HepG2 (cell line): ENCODE measurements around the gene SARNP. TPM values are rescaled to one million over a fixed set of nuclear protein-coding genes. Genes with fewer than 3 reads are reported as not detected.

Experiments used
- ATAC-seq: fragments of 200-7000 bp; cut with Tn5 transposase; 3 replicates; pipeline ENCODE4 v1.9.1; 2020; ENCODE audit warnings: mild to moderate bottlenecking, moderate library complexity
- BruUV-seq: library from RNA; stranded (reverse); fragments of 400-500 nt; replicated peaks from 2 replicates; lab custom pipeline; 2021; lab: Mats Ljungman, UMichigan
- CTCF ChIA-PET: fragments of 300-600 bp; formaldehyde crosslinking; extraction: SDS; loops from one replicate; lab custom pipeline; 2021; ENCODE audit warnings: low total read pairs, inconsistent platforms, low intra/inter-chr PET ratio; lab: Yijun Ruan, JAX
- POLR2A ChIA-PET: fragments of 350-600 bp; sonication (Branson Sonifier 250); formaldehyde crosslinking; loops from one replicate; lab custom pipeline; 2020; ENCODE audit warnings: antibody characterized with exemption, inconsistent platforms; lab: Yijun Ruan, JAX
- DNase-seq: peaks from one replicate; pipeline ENCODE4 v3.0.0-alpha.2; 2015; ENCODE audit warnings: low spot score
- FAIRE-seq: peaks from 3 replicates; lab custom pipeline; 2011; peaks lifted over from hg19 to GRCh38; lab: Jason Lieb, UNC
- H2AFZ ChIP-seq: one replicate; pipeline ENCODE4 v1.6.1; 2011; ENCODE audit warnings: low read length, inconsistent platforms
- H3K27ac ChIP-seq: fragments of 300-600 bp; 3 replicates; pipeline ENCODE4 v1.8.0; 2011; ENCODE audit warnings: mixed run types, mild to moderate bottlenecking, mixed read lengths, low read length, inconsistent platforms; ENCODE audit not compliant: insufficient read depth; ENCODE audit errors: extremely low read length
- H3K27me3 ChIP-seq, 2 experiments: fragments of 200-600 bp in 1 of 2; 2 replicates in 1 of 2; 3 replicates in 1 of 2; pipeline versions ENCODE4 v1.6.0 to v1.8.0; 2011; ENCODE audit warnings: low read length in 2 of 2, mild to moderate bottlenecking in 2 of 2, moderate library complexity in 2 of 2, inconsistent platforms in 1 of 2; ENCODE audit not compliant: insufficient read depth in 2 of 2, control insufficient read depth in 1 of 2
- H3K36me3 ChIP-seq, 2 experiments: fragments of 200-600 bp in 1 of 2; replicated peaks in 1 of 2; 2 replicates in 1 of 2; 3 replicates in 1 of 2; pipeline versions ENCODE4 v1.5.1 to v1.8.0; 2011; ENCODE audit warnings: low read length in 2 of 2, inconsistent platforms in 1 of 2; ENCODE audit not compliant: insufficient read depth in 2 of 2, control insufficient read depth in 1 of 2
- H3K4me1 ChIP-seq: 2 replicates; pipeline ENCODE4 v1.5.1; 2012; ENCODE audit warnings: low read length, inconsistent platforms; ENCODE audit not compliant: insufficient read depth
- H3K4me2 ChIP-seq: 2 replicates; pipeline ENCODE4 v1.6.0; 2011; ENCODE audit warnings: low read depth, low read length, inconsistent platforms
- H3K4me3 ChIP-seq, 3 experiments: fragments of 200-600 bp in 1 of 3; sonication (generic), shearing (Covaris generic) in 1 of 3; replicated peaks in 1 of 3; 2 replicates each; pipeline ENCODE4 v1.5.1; 2011 to 2016; ENCODE audit warnings: low read length in 3 of 3, inconsistent platforms in 2 of 3, low read depth in 2 of 3, mild to moderate bottlenecking in 2 of 3, control low read depth in 1 of 3, mixed read lengths in 1 of 3; ENCODE audit not compliant: insufficient read depth in 1 of 3
- H3K79me2 ChIP-seq: one replicate; pipeline ENCODE4 v1.6.1; 2011; ENCODE audit warnings: low read length, inconsistent platforms; ENCODE audit not compliant: insufficient read depth
- H3K9ac ChIP-seq: 2 replicates; pipeline ENCODE4 v1.6.0; 2011; ENCODE audit warnings: mild to moderate bottlenecking, low read depth, low read length, inconsistent platforms; ENCODE audit not compliant: insufficient read depth
- H3K9me3 ChIP-seq: 2 replicates; pipeline ENCODE4 v1.5.1; 2012; ENCODE audit warnings: mild to moderate bottlenecking, low read length
- H4K20me1 ChIP-seq: 2 replicates; pipeline ENCODE4 v1.6.0; 2011; ENCODE audit warnings: inconsistent platforms, mild to moderate bottlenecking, low read length, moderate library complexity; ENCODE audit not compliant: insufficient read depth
- ETS1 ChIP-seq: sonication (generic); formaldehyde crosslinking; IDR thresholded peaks from 2 replicates; pipeline ENCODE4 v1.4.0; 2020; ENCODE audit warnings: missing genetic modification reagents
- FOXK1 ChIP-seq: sonication (generic); formaldehyde crosslinking; IDR thresholded peaks from 2 replicates; pipeline ENCODE4 v1.4.0; 2020; ENCODE audit warnings: low read depth, missing genetic modification reagents, borderline replicate concordance
- HNRNPUL1 ChIP-seq: fragments of 200-400 bp; formaldehyde crosslinking; IDR thresholded peaks from 2 replicates; pipeline ENCODE4 v1.6.1; 2017; ENCODE audit warnings: low read depth, mild to moderate bottlenecking, low read length, moderate library complexity
- NAIF1 ChIP-seq: sonication (generic); formaldehyde crosslinking; IDR thresholded peaks from 2 replicates; pipeline ENCODE4 v1.5.0; 2020; ENCODE audit warnings: mild to moderate bottlenecking, missing genetic modification reagents, borderline replicate concordance
- NR3C1 ChIP-seq: sonication (generic); formaldehyde crosslinking; IDR thresholded peaks from 2 replicates; pipeline ENCODE4 v1.4.0; 2020; ENCODE audit warnings: missing genetic modification reagents
- PHF21A ChIP-seq: sonication (generic); formaldehyde crosslinking; IDR thresholded peaks from 2 replicates; pipeline ENCODE4 v1.5.0; 2020; ENCODE audit warnings: mild to moderate bottlenecking, missing genetic modification reagents
- RORA ChIP-seq: sonication (generic); formaldehyde crosslinking; IDR thresholded peaks from 2 replicates; pipeline ENCODE4 v1.5.0; 2020; ENCODE audit warnings: mild to moderate bottlenecking, missing genetic modification reagents, moderate library complexity
- ZMYM4 ChIP-seq: sonication (generic); formaldehyde crosslinking; IDR thresholded peaks from 2 replicates; pipeline ENCODE4 v1.8.1; 2023; ENCODE audit warnings: mild to moderate bottlenecking, missing genetic modification reagents
- ZNF234 ChIP-seq: sonication (generic); formaldehyde crosslinking; conservative IDR thresholded peaks from 2 replicates; pipeline ENCODE4 v1.5.1; 2020; ENCODE audit warnings: mild to moderate bottlenecking, missing genetic modification reagents
- ZNF251 ChIP-seq: sonication (generic); formaldehyde crosslinking; IDR thresholded peaks from 2 replicates; pipeline ENCODE4 v1.9.0; 2021; ENCODE audit warnings: mild to moderate bottlenecking, missing genetic modification reagents
- ZNF275 ChIP-seq: sonication (generic); formaldehyde crosslinking; IDR thresholded peaks from 2 replicates; pipeline ENCODE4 v1.8.0; 2022; ENCODE audit warnings: missing genetic modification reagents, mild to moderate bottlenecking, inconsistent platforms, borderline replicate concordance
- ZNF512B ChIP-seq: sonication (generic); formaldehyde crosslinking; IDR thresholded peaks from 2 replicates; pipeline ENCODE4 v1.5.1; 2020; ENCODE audit warnings: missing genetic modification reagents, mild to moderate bottlenecking, borderline replicate concordance
- ZNF597 ChIP-seq: sonication (generic); formaldehyde crosslinking; IDR thresholded peaks from 2 replicates; pipeline ENCODE4 v1.5.0; 2020; ENCODE audit warnings: missing genetic modification reagents
- WGBS: methylation state at CpG from one replicate; pipeline ENCODE4 v1.1.6; 2017; ENCODE audit warnings: low lambda C conversion rate; 5-methylcytosine and 5-hydroxymethylcytosine counted together
- in situ Hi-C: cut with HindIII; loops from 2 replicates; pipeline ENCODE4 v1.10.0; 2017; ENCODE audit warnings: low pct_unique_long_range_greater_than_20kb; ENCODE audit not compliant: extremely low pct_ligation_motif_present
- intact Hi-C: fragments of 100-400 bp; cut with micrococcal nuclease; formaldehyde crosslinking; loops from one replicate; pipeline ENCODE4 v1.10.0; 2022; ENCODE audit not compliant: unreplicated experiment
- polyA plus RNA-seq, 8 experiments: library from polyadenylated mRNA; depleted of rRNA in 3 of 8; stranded (reverse) in 7 of 8; unstranded in 1 of 8; fragments of >200 nt; fragmentation: Illumina TruSeq in 4 of 8; extraction: Trizol in 4 of 8; gene quantifications; 2 replicates each; pipeline versions ENCODE4 v1.2.1 to v1.2.3, GENCODE V29; 2011 to 2016; ENCODE audit warnings: low read depth in 4 of 8, missing spikeins in 1 of 8, mixed read lengths in 1 of 8; ENCODE audit not compliant: insufficient read depth in 1 of 8
- total RNA-seq, 5 experiments: library from RNA; depleted of rRNA; stranded (reverse); fragments of >200 nt; fragmentation: Illumina TruSeq; extraction: Trizol; gene quantifications; 2 replicates each; pipeline ENCODE4 v1.2.3, GENCODE V29; 2016; ENCODE audit warnings: low read depth in 1 of 5

Gene SARNP
- total and polyA plus RNA-seq, 2 of the 13 experiments (the other 11 are each of a cell fraction or from before 2014, with no cell fraction given): 59.0 to 95.4 TPM

- CTCF ChIA-PET: no interaction called here
- no peak overlapping the region for H3K4me2 ChIP-seq
- H4K20me1 ChIP-seq: no peaks in the 10 kb centered on the region
- no peaks in the 10 kb centered on the region for H3K79me2 ChIP-seq
- intact Hi-C loops: no loop called here
- no peak overlapping the region for H3K4me3 ChIP-seq
- no peak for ATAC-seq
- POLR2A ChIA-PET: no interaction called here
- FAIRE-seq: no peak
- BruUV-seq: no TSS peak
- no peaks in the 10 kb centered on the region for H3K27me3 ChIP-seq
- no peaks in the 10 kb centered on the region for H3K4me1 ChIP-seq
- DNase-seq: no peak
- in situ Hi-C loops: no loop called here
- TF ChIP-seq ETS1: no peak
- no peak for TF ChIP-seq ZNF234 (CRISPR knock-in tag)
- no peak for TF ChIP-seq ZNF251
- TF ChIP-seq NR3C1 (CRISPR knock-in tag): no peak
- no peak overlapping the region for H3K9ac ChIP-seq
- H3K9me3 ChIP-seq: no peaks in the 10 kb centered on the region
- no peak overlapping the region for H3K27ac ChIP-seq
- H2AFZ ChIP-seq: no peak overlapping the region
- H3K36me3 ChIP-seq: peaks cover 10 to 66% of the 10 kb centered on the region in 2 experiments
Observed at GRCh38 chr12:55762646-55763045, 54.9 kb downstream of the SARNP start.

GRCh38 chr12:55760663-55761062, 56.9 kb downstream of the SARNP start:
- no TSS peak for BruUV-seq
- WGBS: 96% methylated on average over 6 of the region's 6 CpGs
- intact Hi-C loops (no loop called here), in situ Hi-C loops (no loop called here)
- DNase-seq (no peak), FAIRE-seq (no peak), ATAC-seq (no peak)
- Histone ChIP-seq H3K27me3 (no peaks in the 10 kb centered on the region), H3K9me3 (no peaks in the 10 kb centered on the region), H3K9ac (no peak overlapping the region), H3K27ac (no peak overlapping the region), H4K20me1 (no peaks in the 10 kb centered on the region), H3K4me2 (no peak overlapping the region), H3K79me2 (no peaks in the 10 kb centered on the region), H3K4me3 (no peak overlapping the region), H3K4me1 (no peaks in the 10 kb centered on the region), H3K36me3 (peaks cover 14 to 70% of the 10 kb centered on the region in 2 experiments; a peak in 4 of 5 replicates), H2AFZ (no peak overlapping the region)
- POLR2A ChIA-PET: no interaction called here
- CTCF ChIA-PET: no interaction called here
- TF ChIP-seq FOXK1 (no peak), NAIF1 (no peak), HNRNPUL1 (no peak), ZMYM4 (CRISPR knock-in tag) (no peak), ZNF512B (CRISPR knock-in tag) (no peak), ZNF597 (CRISPR knock-in tag) (no peak), RORA (no peak), ZNF275 (CRISPR knock-in tag) (no peak), PHF21A (CRISPR knock-in tag) (no peak)
